ENCODE results near the gene SNX25. TPM values are rescaled to one million over a fixed set of nuclear protein-coding genes. Genes with fewer than 3 reads are reported as not detected.
"Not testable (repeated sequence)": the region's sequence is repeated elsewhere in the genome, so short reads cannot be mapped to it uniquely, and the experiment has no call there.

The SNX25 gene
- total RNA-seq, 1 donor from 2014 or later = 13.9 TPM

DNA sequence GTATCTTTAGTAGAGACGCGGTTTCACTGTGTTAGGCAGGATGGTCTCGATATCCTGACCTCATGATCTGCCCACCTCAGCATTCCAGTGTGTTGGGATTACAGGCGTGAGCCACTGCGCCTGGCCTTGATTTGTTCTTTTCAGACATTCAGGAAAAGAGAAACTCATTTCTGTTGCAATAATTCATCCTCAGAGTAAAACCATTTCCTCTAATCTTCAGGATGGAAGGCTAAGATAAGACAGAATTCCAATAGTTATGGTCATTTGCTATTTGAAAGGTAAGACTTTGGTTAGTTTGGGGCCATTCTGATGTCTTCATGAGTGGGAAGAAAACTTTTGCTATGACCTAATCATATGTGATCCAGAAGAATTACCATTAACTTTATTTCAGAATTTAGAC lies 103.3 kb downstream of the SNX25 start:
- Mint-ChIP-seq H3K27me3 (no peaks in the 10 kb centered on the region), H3K4me1 (ENCODE audit: low read depth) (no peaks in the 10 kb centered on the region), H3K9me3 (ENCODE audit: low read depth) (no peaks in the 10 kb centered on the region), H3K36me3 (ENCODE audit: insufficient read depth) (peaks cover 32% of the 10 kb centered on the region), H3K4me3 (ENCODE audit: low read depth) (no peak overlapping the region), H3K27ac (no peak overlapping the region)
- TF ChIP-seq, protein P1, sequence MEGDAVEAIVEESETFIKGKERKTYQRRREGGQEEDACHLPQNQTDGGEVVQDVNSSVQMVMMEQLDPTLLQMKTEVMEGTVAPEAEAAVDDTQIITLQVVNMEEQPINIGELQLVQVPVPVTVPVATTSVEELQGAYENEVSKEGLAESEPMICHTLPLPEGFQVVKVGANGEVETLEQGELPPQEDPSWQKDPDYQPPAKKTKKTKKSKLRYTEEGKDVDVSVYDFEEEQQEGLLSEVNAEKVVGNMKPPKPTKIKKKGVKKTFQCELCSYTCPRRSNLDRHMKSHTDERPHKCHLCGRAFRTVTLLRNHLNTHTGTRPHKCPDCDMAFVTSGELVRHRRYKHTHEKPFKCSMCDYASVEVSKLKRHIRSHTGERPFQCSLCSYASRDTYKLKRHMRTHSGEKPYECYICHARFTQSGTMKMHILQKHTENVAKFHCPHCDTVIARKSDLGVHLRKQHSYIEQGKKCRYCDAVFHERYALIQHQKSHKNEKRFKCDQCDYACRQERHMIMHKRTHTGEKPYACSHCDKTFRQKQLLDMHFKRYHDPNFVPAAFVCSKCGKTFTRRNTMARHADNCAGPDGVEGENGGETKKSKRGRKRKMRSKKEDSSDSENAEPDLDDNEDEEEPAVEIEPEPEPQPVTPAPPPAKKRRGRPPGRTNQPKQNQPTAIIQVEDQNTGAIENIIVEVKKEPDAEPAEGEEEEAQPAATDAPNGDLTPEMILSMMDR (IDR thresholded peaks at IDR 0.05; ENCODE audit: unreplicated experiment) = no peak
- DNase-seq (ENCODE audit: low spot score, unreplicated experiment) = no peak

- not testable (repeated sequence) for H3K9me3 Mint-ChIP-seq (ENCODE audit: low read depth); H3K27me3 Mint-ChIP-seq; H3K4me3 Mint-ChIP-seq (ENCODE audit: low read depth); H3K4me1 Mint-ChIP-seq (ENCODE audit: low read depth); DNase-seq (ENCODE audit: low spot score, unreplicated experiment); H3K27ac Mint-ChIP-seq
- peaks cover 36% of the 10 kb centered on the region for H3K36me3 Mint-ChIP-seq (ENCODE audit: insufficient read depth)
These were observed 108.1 kb downstream of the SNX25 start for GRCh38 chr4:185317462-185317861.

- TF ChIP-seq, protein P1 (IDR thresholded peaks at IDR 0.05; ENCODE audit: unreplicated experiment) = no peak
- Mint-ChIP-seq H3K27me3 (no peaks in the 10 kb centered on the region), H3K9me3 (ENCODE audit: low read depth) (peaks cover 5% of the 10 kb centered on the region), H3K4me3 (ENCODE audit: low read depth) (no peak overlapping the region), H3K27ac (no peak overlapping the region), H3K36me3 (ENCODE audit: insufficient read depth) (peaks cover 38% of the 10 kb centered on the region), H3K4me1 (ENCODE audit: low read depth) (peaks cover 4% of the 10 kb centered on the region)
- DNase-seq (ENCODE audit: low spot score, unreplicated experiment) = no peak
These were observed 108.5 kb downstream of the SNX25 start for GRCh38 chr4:185317880-185318279.

DNA sequence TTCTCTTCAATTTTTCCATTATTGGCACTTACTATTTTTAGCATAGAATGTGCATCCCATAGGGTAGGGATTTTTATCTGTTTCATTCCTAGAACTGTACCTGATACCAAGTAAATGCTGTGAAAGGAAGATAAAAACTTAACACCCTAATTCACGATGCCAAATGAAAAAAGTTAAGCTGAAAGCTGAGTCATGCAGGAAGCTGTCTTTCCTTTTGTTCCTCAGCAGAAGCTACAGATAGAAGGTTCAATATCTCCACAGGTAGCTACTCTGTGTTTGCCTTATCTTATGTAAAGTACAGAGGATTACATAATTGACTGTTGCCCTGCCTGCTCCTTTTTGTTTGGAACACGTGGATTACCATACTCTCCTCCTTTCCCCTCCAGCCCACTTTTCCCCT lies 109.3 kb downstream of the SNX25 start:
- Mint-ChIP-seq H3K27me3 (no peaks in the 10 kb centered on the region), H3K4me1 (ENCODE audit: low read depth) (peaks cover 4% of the 10 kb centered on the region), H3K36me3 (ENCODE audit: insufficient read depth) (peaks cover 41% of the 10 kb centered on the region), H3K27ac (no peak overlapping the region), H3K9me3 (ENCODE audit: low read depth) (peaks cover 5% of the 10 kb centered on the region), H3K4me3 (ENCODE audit: low read depth) (no peak overlapping the region)
- DNase-seq (ENCODE audit: low spot score, unreplicated experiment) = no peak
- TF ChIP-seq, protein P1 (IDR thresholded peaks at IDR 0.05; ENCODE audit: unreplicated experiment) = no peak

DNA sequence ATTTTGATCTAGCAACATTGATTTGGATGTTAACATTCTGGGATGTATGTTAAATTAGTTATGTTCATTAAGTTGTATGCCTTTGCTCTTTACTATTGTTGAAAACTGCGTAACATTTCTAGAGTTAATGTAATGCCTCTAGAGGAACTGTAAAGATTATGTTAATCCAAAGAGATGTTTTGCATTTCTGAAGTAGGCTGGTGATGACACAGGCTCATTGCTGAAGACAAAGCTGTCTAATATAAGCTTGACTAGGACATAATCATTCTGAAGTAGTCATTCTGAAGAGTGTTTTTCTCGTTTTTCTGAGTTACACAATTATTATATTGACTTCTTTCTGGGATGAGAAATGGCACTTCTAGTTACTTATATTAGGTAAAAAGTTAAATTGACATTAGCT lies 113.4 kb downstream of the SNX25 start:
- peaks cover 4% of the 10 kb centered on the region for H3K4me1 Mint-ChIP-seq (ENCODE audit: low read depth)
- DNase-seq (ENCODE audit: low spot score, unreplicated experiment) = no peak
- TF ChIP-seq, protein P1 (IDR thresholded peaks at IDR 0.05; ENCODE audit: unreplicated experiment) = no peak
- peaks cover 14% of the 10 kb centered on the region for H3K9me3 Mint-ChIP-seq (ENCODE audit: low read depth)
- no peak overlapping the region for H3K4me3 Mint-ChIP-seq (ENCODE audit: low read depth)
- peaks cover 31% of the 10 kb centered on the region for H3K36me3 Mint-ChIP-seq (ENCODE audit: insufficient read depth)
- no peak overlapping the region for H3K27ac Mint-ChIP-seq
- no peaks in the 10 kb centered on the region for H3K27me3 Mint-ChIP-seq

- peaks cover 19% of the 10 kb centered on the region for H3K9me3 Mint-ChIP-seq (ENCODE audit: low read depth)
- H3K27ac Mint-ChIP-seq = no peak overlapping the region
- H3K36me3 Mint-ChIP-seq (ENCODE audit: insufficient read depth) = peaks cover 39% of the 10 kb centered on the region
- H3K4me3 Mint-ChIP-seq (ENCODE audit: low read depth) = no peak overlapping the region
- no peak for DNase-seq (ENCODE audit: low spot score, unreplicated experiment)
- TF ChIP-seq, protein P1 (IDR thresholded peaks at IDR 0.05; ENCODE audit: unreplicated experiment) = no peak
- H3K4me1 Mint-ChIP-seq (ENCODE audit: low read depth) = peaks cover 3% of the 10 kb centered on the region
- no peaks in the 10 kb centered on the region for H3K27me3 Mint-ChIP-seq
These were observed 114.2 kb downstream of the SNX25 start for GRCh38 chr4:185323606-185324005.

DNA sequence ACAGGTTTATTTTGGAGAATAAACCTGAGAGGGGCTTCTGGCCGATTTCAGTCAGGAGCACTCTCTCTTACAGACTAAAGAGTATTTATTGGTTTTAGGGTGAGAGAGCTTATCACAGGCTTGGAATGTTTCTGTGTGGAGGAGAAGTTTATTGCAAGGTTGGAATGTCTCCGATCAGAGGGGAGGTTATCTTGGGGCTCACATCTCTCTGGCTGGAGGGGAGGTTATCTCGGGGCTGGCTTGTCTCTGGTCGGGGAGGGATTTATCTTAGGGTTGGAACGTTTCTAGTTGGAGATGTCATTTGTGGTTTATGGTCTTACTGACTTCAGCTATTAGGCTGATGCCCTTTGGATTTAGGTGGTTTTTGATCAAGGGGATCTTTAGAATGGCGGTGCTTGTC lies 115.0 kb downstream of the SNX25 start:
- not testable (repeated sequence) for H3K27ac Mint-ChIP-seq, H3K27me3 Mint-ChIP-seq
- peaks cover 26% of the 10 kb centered on the region for H3K9me3 Mint-ChIP-seq (ENCODE audit: low read depth)

DNA sequence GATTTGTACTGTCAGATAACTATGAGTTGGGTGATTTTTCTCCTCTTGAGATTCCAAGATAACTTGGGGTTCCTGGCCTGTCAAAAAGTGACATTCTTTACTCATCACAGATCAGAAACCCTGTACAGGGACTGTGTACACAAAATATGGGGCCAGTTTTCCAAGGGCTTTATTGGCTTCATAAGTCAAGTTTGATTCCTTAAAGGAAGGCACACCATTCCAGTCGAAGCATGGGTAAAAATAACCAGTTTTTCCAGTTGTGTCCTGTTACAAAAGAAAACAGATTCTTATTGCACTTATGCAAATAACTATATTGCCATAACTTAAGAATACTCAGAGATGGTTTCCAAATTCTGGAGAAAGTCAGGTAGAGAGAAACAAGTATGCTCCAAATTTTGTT lies 116.3 kb downstream of the SNX25 start:
- Mint-ChIP-seq H3K9me3 (ENCODE audit: low read depth) (peaks cover 32% of the 10 kb centered on the region), H3K36me3 (ENCODE audit: insufficient read depth) (peaks cover 52% of the 10 kb centered on the region)
- H3K27me3 Mint-ChIP-seq; H3K4me3 Mint-ChIP-seq (ENCODE audit: low read depth); H3K27ac Mint-ChIP-seq; H3K4me1 Mint-ChIP-seq (ENCODE audit: low read depth); DNase-seq (ENCODE audit: low spot score, unreplicated experiment): not testable (repeated sequence)

More for the DNA sequence above, 115.0 kb downstream of the SNX25 start:
- not testable (repeated sequence) for H3K4me1 Mint-ChIP-seq (ENCODE audit: low read depth); H3K4me3 Mint-ChIP-seq (ENCODE audit: low read depth); DNase-seq (ENCODE audit: low spot score, unreplicated experiment)
- peaks cover 45% of the 10 kb centered on the region for H3K36me3 Mint-ChIP-seq (ENCODE audit: insufficient read depth)

All from progenitor cell of endocrine pancreas (in vitro differentiated cells).